Muscle of back (tissue), 13 donors: ENCODE results near the gene ZNF12. TPM values are rescaled to one million over a fixed set of nuclear protein-coding genes. Genes with fewer than 3 reads are reported as not detected.
A peak's percentile ranks its signal among the peaks of the same experiment; 100 is the strongest.
"Not testable (repeated sequence)": the region's sequence is repeated elsewhere in the genome, so short reads cannot be mapped to it uniquely, and the experiment has no call there.

Experiments
- DNase-seq, 3 donors: peaks; one replicate each; pipeline versions ENCODE4 v3.0.0 to v3.0.0-alpha.2; 2013
- long read RNA-seq, 9 donors: transcript quantifications; one replicate each; lab custom pipeline, GENCODE V29; 2026
- polyA plus RNA-seq, 10 donors: library from polyadenylated mRNA; unstranded; fragments of 120-200 nt; gene quantifications; one replicate each; pipeline ENCODE4 v1.2.1, GENCODE V29; 2013; ENCODE audit not compliant: insufficient read length in 10 of 10

ZNF12 gene
- polyA plus RNA-seq: 10 to 100 TPM; 17.8 to 26.8 (median 22.6) TPM
- long read RNA-seq, donor 1, full-length matches to known transcripts: 3 of 3 reads
- long read RNA-seq, donor 1, partial matches to known transcripts: 0 of 3 reads
- long read RNA-seq, donor 1, other reads (novel, unspliced or antisense): 0 of 3 reads
- long read RNA-seq, donor 2, full-length matches to known transcripts: 5 of 5 reads
- long read RNA-seq, donor 2, partial matches to known transcripts: 0 of 5 reads
- long read RNA-seq, donor 2, other reads (novel, unspliced or antisense): 0 of 5 reads
- long read RNA-seq, donor 3: 0 reads
- long read RNA-seq, donor 4, full-length matches to known transcripts: 5 of 5 reads
- long read RNA-seq, donor 4, partial matches to known transcripts: 0 of 5 reads
- long read RNA-seq, donor 4, other reads (novel, unspliced or antisense): 0 of 5 reads
- long read RNA-seq, donor 5, full-length matches to known transcripts: 8 of 8 reads
- long read RNA-seq, donor 5, partial matches to known transcripts: 0 of 8 reads
- long read RNA-seq, donor 5, other reads (novel, unspliced or antisense): 0 of 8 reads
- long read RNA-seq, donor 6, full-length matches to known transcripts: 6 of 6 reads
- long read RNA-seq, donor 6, partial matches to known transcripts: 0 of 6 reads
- long read RNA-seq, donor 6, other reads (novel, unspliced or antisense): 0 of 6 reads
- long read RNA-seq, donor 7, full-length matches to known transcripts: 4 of 4 reads
- long read RNA-seq, donor 7, partial matches to known transcripts: 0 of 4 reads
- long read RNA-seq, donor 7, other reads (novel, unspliced or antisense): 0 of 4 reads
- long read RNA-seq, donor 8, full-length matches to known transcripts: 3 of 3 reads
- long read RNA-seq, donor 8, partial matches to known transcripts: 0 of 3 reads
- long read RNA-seq, donor 8, other reads (novel, unspliced or antisense): 0 of 3 reads
- long read RNA-seq, donor 9: 0 reads

DNA sequence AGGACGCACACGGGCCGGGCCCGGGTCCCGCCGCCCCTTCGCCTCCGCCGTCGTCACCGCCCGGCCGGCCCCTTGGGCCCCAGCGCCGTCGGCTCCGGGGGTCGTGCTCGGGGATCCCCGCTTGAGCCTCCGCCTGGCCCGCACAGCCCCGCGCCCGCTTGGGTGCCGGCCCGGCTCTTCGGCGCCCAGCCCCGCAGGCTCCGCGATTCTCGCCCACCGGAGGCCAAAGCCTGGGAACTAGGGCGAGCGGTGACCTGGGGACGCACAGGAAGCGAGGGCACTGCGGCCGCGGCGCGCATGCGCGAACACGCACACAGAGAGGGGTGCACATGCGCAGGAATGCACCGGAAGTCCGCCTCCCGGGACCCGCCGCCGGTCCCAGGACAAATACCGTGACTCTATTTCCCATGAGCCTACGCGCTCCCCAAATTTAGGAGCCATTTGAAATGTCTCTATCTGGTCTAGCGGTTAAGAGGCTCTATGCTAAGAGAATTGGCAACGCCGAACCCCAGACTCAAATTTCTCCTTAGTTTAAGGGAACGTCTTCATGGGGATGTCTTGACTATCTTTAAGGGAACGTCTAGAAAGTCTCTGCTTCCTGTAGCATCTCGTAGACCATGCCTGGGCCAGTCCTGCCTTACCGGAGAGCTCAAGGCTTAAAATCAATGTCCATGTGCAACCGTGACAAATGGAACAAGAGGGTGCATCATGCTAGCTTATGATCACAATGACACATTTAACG lies at the start of gene ZNF12:
Gene ZNF12 (minus strand): TSS at position 282 of the 742 bp plus-strand sequence. CDS start 1,774 bp downstream, outside the sequence.
- DNase-seq: peak; percentile 94 to 98 (median 97)

DNA sequence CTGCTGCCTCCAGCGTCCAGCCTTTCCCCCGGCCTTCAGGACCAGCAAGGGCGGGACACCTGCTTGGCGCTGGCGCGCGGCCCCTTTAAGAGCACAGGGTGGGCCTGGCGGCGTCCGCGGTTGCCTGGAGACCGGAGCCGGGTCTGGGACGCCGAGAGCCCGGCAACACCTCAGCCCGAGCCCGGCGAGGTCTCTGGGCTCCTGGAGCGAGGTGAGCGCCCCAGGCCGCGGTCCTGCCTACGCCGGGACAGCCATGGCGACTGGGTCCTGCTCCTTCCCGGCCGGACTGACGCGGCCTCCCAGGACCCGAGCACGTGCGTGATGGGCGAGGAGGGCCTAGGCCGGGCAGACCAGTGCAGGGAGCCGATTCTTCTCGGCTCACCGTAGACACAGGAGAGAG lies 47.2 kb upstream of the ZNF12 start, which contains the start of gene RSPH10B2:
Gene RSPH10B2 (plus strand): TSS at position 140 of the 400 bp plus-strand sequence. CDS start 3,575 bp downstream, outside the sequence.
- DNase-seq: peak in 1 of 3 donors; percentile 1

DNA sequence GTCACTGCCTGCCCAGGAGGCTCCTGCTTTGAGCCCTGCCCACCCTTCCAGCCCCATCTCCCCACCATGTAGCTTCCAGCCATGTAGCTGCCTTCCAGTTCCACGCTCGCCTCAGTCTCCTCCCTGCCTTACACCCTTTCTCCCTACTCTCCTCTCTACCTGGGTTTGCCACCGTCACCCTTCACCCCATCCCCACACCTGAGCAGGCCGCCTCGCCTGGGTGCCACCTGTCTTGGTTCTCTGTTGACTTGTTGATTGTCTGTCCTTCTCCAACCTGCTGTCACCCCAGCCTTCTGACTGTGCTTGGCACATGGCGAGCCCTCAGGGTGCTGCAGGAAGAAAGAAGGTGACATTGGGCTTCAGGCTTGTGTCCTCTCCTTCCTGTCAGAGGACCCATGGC lies 43.4 kb upstream of the ZNF12 start:
- not testable (repeated sequence) for DNase-seq

DNA sequence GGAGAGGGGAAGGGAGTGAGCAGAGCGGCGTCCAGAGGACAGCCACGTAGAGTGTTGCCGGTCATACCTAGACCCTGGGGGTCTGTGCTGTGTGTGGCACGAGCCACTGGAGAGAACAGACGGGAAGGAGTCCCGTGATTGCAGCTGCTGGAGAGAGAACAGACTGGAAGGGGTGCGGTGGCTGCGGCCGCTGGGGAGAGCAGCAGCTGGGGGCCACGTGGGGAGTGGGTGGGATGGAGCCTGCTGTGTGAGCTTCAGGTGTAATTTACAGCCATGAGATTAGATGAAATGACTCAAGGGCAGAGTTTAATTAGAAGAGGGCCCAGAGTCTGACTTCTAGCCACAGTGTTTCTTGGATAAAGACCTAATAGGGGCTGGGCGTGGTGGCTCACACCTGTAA lies 42.6 kb upstream of the ZNF12 start:
- not testable (repeated sequence) for DNase-seq

DNA sequence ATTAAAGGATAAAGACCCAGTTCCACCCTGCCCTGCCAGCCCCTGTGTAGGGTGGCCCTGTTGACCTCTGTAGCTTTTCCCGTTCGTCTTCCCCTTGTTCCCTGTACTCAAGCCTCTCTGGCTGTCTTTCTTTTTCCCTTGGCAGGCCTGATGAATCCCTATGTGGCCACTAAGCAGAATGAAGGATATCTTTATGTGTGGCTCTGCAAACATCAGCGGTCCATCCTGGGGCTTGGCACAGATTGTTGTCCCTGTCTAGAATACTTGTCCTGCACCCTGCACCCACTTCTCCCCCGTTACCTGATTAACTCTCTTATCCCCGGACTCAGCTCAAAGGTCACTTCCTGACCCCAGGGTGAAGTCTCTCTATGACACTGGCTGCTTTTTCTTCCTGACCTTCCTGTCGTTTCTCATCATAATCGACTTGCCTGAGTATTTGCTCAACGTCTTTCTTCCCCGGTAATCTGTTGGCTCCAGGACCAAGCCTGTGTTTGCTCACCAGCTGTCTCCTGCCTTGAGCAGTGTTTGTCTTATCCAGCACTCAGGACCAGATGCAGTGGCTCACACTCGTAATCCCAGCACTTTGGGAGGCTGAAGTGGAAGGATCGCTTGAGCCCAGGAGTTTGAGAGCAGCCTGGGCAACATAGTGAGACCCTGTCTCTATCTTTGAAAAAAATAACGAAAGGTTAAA lies 37.8 kb upstream of the ZNF12 start:
- not testable (repeated sequence) for DNase-seq

DNA sequence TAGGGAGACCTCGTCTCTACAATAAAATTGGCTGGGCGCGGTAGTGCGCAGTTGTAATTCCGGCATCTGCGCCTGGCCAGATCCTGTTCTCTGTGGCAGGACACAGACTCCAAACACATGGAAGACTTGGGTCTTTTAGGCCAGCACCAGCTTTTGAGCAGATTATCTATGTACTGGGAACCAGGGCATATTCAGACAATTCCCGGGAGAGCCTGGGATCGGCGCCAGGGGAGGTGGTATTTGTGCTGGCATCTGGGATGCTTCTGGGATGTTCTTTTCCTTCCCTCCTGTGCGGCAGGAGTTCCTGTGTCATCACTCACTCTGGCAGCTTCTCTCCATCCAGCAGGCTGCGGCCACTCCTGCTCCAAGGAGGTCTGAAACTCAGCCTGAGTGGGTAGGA lies 31.7 kb upstream of the ZNF12 start:
- DNase-seq: not testable (repeated sequence)

DNA sequence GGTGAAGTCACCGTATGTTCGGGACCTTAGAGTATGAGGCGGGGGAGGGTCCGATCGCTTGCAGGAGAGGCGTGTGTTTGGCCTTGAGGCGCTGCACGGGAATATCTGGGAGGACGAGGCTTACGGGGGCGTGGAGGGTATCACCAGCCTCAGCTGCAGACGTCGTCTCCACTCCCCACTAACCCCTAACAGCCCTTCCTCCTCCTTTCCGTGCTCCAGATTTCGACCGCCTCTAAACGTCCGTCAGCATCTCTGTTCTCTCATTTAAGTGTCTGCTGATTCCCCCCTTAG lies 23.5 kb upstream of the ZNF12 start:
- no peak for DNase-seq

DNA sequence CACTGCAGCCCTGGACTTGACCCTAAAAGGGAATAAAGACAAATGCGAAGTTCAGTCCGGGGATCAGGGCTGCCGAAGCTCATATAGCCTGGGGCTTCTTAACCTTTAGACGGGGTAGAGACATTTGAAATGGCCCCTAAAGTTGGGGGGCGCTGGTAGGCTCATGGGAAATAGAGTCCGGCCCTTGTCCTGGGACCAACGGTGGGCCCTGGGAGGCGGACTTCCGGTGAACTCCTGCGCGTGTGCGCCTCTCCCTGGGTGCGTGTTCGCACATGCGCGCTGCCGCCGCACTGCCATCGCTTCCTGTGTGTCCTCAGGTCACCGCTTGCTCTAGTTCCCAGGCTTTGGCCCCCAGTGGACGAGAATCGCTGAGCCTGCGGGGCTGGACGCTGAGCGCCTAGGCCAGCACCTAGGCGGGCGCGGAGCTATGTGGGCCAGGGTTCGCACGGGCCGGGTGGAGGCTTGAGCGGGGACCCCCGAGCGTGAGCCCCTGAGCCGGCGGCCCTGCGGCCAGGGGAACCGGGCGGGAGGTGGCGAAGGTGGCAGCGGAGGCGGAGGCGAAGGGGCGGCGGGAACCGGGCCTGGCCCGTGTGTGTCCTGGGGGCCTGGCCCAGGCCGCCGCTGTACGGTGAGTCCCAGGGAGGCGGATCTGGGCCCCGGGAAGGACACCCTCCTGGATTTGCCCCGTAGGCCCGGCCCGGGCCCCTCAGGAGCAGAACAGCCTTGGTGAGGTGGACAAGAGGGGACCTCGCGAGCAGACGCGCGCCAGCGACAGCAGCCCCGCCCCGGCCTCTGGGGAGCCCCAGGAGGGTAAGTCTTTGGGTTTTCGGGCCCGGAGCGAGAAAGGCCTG lies 23.0 kb upstream of the ZNF12 start:
- DNase-seq: peak; percentile 92 to 97 (median 94)

DNA sequence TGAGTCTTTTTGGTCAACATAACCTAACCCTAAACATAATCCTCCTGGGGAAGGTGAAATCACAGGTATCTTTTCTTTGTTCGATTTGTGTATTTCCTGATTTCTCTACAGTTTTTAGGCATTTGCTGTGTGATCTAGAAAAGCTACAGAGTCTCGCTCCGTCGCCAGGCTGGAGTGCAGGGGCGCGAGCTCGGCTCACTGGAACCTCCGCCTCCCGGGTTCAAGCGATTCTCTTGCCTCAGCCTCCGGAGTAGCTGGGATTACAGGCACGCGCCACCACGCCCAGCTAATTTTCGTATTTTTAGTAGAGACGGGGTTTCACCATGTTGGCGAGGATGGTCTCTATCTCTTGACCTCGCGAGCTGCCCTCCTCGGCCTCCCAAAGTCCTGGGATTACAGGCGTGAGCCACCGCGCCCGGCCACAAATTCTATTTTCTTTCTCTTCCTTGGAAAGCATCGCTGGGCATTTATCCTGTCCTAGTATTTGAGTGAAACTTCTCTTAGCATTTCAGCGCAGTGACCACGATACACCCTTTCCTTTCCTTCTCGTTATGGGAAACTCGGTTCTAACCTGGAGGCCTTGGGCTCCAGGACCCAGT lies 22.2 kb upstream of the ZNF12 start:
- not testable (repeated sequence) for DNase-seq

DNA sequence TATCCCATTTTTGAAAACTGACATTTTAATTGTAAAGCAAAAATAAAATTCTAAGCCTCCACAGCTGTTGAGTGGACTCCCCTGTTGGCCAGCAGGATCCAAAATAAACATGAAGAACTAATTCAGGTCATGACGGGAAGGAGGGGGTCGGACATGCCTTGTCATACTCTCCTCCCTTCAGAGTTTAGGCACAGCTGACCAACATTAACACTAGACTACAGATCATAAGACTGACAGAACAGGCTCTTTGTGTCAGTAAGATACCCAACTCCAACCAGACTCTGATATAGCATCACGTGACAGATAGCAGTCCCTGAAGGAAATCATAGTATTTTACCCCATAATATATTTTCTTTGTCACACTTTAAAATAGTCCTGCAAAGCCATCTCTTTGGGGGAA lies 20.9 kb upstream of the ZNF12 start:
- no peak for DNase-seq

DNA sequence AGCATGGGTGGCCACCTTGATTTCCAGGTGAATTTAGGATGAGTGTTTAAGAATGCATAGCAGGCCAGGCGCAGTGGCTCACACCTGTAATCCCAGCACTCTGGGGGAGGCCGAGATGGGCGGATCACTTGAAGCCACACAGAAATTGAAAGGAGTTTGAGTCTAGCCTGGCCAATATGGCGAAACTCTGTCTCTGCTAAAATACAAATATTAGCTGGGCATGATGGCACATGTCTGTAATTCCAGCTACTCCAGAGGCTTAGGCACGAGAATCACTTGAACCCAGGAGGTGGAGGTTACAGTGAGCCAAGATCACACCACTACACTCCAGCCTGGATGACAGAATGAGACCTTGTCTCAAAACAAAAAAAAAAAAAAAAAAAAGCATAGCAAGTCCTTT lies 19.6 kb upstream of the ZNF12 start:
- DNase-seq: not testable (repeated sequence)

DNA sequence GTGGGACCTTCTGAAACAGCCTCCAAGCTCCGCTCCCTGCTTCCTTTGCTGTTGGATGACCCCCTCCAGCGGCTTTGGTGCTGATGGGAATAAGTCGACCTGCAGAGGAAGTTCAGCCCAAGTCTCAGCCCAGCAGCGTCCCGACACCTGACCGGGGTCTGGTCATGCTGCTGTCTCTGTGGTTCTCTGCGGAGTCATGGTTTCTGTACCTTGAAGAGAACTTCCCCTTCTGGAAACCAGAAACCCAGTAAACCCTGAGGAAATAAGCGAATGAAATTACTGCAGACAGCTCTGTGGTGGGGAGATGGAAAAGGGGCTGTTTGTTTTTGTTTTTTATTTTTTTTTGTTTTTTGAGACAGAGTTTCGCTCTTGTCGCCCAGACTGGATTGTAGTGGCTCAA lies 18.3 kb upstream of the ZNF12 start:
- DNase-seq: no peak

DNA sequence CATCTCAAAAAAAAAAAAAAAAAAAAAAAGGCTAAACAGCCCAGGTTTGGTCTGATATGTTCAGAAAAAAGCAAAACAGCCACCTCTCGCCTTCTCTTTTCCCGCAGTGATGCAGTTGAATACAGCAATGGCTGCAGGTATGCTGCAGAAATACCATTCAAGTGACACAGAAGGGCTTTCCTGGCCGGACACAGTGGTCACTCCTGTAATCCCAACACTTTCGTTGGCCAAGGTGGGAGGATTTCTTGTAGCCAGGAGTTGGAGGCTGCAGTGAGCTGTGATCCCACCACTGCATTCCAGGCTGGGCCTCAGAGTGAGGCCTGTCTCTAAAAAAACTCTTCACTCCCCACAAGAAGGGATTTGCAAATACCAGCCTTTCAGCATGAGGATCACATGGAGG lies 17.6 kb upstream of the ZNF12 start:
- not testable (repeated sequence) for DNase-seq

DNA sequence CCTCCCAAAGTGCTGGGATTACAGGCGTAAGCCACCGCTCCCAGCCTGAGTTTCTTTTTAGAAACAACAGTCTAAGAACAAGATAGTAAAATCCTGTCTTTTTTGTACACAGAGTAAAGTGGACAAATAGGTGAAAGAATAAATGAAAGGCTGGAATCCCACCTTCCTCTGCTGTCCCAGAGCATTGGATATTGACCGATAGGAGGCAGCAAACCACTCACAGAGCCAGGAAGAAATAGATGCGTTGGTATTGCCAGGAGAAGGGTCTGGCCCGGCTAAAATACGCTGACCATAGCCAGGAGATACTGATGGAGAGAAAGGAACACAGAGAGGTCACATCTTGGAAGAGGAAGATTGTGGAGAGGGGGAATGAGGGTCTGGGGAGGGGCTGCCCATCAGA lies 11.4 kb upstream of the ZNF12 start:
- DNase-seq: no peak

DNA sequence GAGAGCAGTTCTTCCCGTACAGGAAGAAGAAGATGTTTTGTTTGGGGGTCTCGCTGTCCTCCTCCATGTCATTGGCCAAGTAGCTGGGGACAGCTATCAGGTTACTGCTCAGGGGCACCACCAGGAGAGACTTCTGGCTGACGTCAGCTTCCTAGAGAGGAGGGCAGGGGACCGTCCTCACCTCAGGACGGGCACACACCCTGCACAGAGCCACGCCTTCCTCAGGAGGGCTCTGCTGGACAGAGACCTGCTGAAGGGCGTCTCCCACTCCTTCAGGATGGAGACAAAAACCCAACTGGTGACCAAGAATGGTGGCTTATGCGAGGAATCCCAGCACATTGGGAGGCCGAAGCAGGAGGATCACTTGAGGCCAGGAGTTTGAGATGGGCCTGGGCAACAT lies 9.2 kb upstream of the ZNF12 start:
- not testable (repeated sequence) for DNase-seq

DNA sequence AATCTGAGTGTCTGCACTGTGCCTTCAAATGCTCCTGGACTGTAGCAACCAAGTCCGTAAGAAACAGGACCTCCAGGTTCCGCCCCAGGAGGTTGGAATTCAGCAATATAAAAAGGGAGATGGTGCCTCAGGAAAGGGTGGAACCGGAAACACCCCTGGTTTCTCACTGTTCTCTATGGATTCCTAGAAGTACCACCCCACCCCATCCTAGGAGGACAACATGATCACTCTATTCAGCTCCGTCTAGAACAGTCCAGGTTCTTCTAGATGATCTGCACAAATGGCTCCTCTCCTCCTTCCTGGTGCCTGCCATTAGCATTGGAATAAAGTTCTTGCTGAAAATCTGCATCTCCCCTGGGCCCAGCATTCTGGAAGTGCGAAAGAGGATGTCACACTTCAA lies 7.6 kb upstream of the ZNF12 start:
- no peak for DNase-seq

DNA sequence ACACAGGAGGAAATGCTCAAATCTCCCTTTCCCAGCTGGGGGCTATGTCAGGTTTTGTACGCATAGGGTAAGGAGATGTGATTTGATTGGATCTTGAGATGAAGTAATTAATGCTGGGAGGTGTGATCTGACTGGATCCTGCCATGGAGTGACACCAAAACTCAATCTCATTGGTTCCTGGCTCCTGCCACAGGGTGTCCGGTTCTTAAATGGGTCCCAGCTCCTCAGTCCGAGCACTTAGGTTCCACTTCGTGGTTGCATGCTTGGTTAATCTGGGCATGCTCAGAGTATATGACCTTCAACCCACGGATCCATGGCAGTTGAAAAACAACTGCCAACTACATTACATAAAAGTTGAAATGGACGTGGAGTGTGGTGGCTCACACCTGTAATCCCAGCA lies 3.1 kb upstream of the ZNF12 start:
- no peak for DNase-seq

DNA sequence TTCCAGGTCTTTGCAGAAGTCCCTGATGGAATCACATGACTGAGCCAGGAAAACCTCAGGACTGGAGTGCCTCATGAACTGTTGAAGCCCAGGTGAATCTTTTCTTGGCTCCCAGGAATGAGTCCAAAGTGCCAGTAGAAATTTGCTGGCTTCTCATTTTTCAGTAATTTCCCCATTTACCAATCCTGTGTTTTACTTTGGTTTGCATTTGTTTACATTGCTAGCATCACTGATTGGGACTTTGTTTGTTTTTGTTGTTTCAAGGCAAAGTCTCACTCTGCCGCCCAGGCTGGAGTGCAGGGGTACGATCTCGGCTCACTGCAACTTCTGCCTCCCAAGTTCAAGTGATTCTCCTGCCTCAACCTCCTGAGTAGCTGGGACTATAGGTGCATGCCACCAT lies 1.6 kb upstream of the ZNF12 start:
- no peak for DNase-seq

DNA sequence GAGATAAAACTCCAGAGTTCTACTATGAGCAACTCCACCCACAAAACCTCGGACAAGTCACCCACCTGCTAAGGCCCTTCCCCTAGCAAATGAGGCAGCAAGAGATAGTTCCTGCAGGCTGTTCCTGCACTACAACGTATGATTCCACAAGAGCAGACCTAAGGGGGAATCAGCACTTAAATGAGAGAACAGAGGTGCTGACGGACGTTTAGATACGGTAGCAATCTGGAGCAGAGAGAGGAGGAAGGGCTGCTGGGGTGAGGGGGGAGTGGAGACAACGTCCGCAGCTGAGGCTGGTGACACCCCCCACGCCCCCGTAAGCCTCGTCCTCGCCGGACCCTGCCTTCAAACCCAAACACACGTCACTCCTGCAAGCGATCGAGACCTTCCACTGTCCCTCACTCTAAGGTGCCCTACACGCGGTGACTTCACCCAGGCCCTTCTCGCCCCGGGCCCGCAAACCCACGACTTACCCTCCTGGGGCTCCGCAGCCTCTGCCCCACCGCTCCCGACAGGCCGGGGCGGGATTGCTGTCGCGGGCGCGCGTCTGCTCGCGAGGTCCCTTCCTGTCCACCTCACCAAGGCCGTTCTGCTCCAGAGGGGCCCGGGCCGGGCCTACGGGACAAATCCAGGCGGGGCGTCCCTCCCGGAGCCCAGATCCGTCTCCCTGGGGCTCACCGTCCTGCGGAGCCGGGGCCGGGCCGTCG lies 635 bp downstream of the ZNF12 start:
- peak; percentile 5 to 77 (median 34) for DNase-seq
